CD4-positive, alpha-beta T cell (primary cell): Measurements from ENCODE around the gene CD44. TPM values are rescaled to one million over a fixed set of nuclear protein-coding genes. Genes with fewer than 3 reads are reported as not detected.

Source experiments
- ATAC-seq: fragments of 200-7000 bp; cut with Tn5 transposase; one replicate; pipeline ENCODE4 v1.10.0; 2022; ENCODE audit warnings: mild to moderate bottlenecking; ENCODE audit not compliant: poor library complexity
- CTCF ChIA-PET: fragments of 350-600 bp; sonication (Branson Sonifier 250); formaldehyde crosslinking; loops from one replicate; lab custom pipeline; 2021; ENCODE audit warnings: antibody characterized with exemption, inconsistent platforms; lab: Charles Lee
- POLR2A ChIA-PET: fragments of 350-600 bp; sonication (Branson Sonifier 250); formaldehyde crosslinking; loops from one replicate; lab custom pipeline; 2021; ENCODE audit warnings: antibody characterized with exemption, inconsistent platforms; lab: Charles Lee
- DNase-seq, 14 experiments: peaks; one replicate each; pipeline ENCODE4 v3.0.0-alpha.2; 2013 to 2020; ENCODE audit warnings: mixed read lengths in 2 of 14
- H3K27ac ChIP-seq, 2 donors: one replicate each; pipeline versions ENCODE4 v1.5.1 to v1.7.0; 2013; ENCODE audit warnings: low read length in 2 of 2, low read depth in 1 of 2, mild to moderate bottlenecking in 1 of 2
- H3K27me3 ChIP-seq, 2 experiments: 1 replicate in 1 of 2; 2 replicates in 1 of 2; pipeline versions ENCODE4 v1.6.1 to v1.7.0; 2013; ENCODE audit warnings: low read length in 2 of 2, control low read depth in 1 of 2, mild to moderate bottlenecking in 1 of 2, moderate library complexity in 1 of 2; ENCODE audit not compliant: insufficient read depth in 2 of 2, control insufficient read depth in 1 of 2
- H3K36me3 ChIP-seq: one replicate; pipeline ENCODE4 v1.6.1; 2013; ENCODE audit warnings: low read length, control low read depth; ENCODE audit not compliant: insufficient read depth
- H3K4me1 ChIP-seq: one replicate; pipeline ENCODE4 v1.6.1; 2013; ENCODE audit warnings: low read length, control low read depth; ENCODE audit not compliant: insufficient read depth
- H3K4me3 ChIP-seq: one replicate; pipeline ENCODE4 v1.5.1; 2013; ENCODE audit warnings: mild to moderate bottlenecking, low read length, moderate library complexity
- H3K9me3 ChIP-seq, 2 experiments: 1 replicate in 1 of 2; 2 replicates in 1 of 2; pipeline versions ENCODE4 v1.6.1 to v1.7.0; 2013; ENCODE audit warnings: low read length in 2 of 2, mild to moderate bottlenecking in 2 of 2, control low read depth in 1 of 2, moderate library complexity in 1 of 2; ENCODE audit not compliant: control insufficient read depth in 1 of 2, insufficient read depth in 1 of 2
- H3K27ac Mint-ChIP-seq: one replicate; pipeline ENCODE4 v1.8.0; 2020; ENCODE audit warnings: mixed read lengths
- H3K27me3 Mint-ChIP-seq: one replicate; pipeline ENCODE4 v1.8.0; 2021; ENCODE audit warnings: mixed read lengths
- H3K36me3 Mint-ChIP-seq: one replicate; pipeline ENCODE4 v1.8.0; 2021; ENCODE audit warnings: low read depth, mixed read lengths
- H3K4me1 Mint-ChIP-seq: one replicate; pipeline ENCODE4 v1.8.0; 2021; ENCODE audit warnings: low read depth, mixed read lengths
- H3K4me3 Mint-ChIP-seq: one replicate; pipeline ENCODE4 v1.8.0; 2020; ENCODE audit warnings: mild to moderate bottlenecking, mixed read lengths
- H3K9me3 Mint-ChIP-seq: one replicate; pipeline ENCODE4 v1.8.0; 2020; ENCODE audit warnings: mixed read lengths
- intact Hi-C, 2 experiments: fragments of 100-400 bp; cut with DNase I in 1 of 2; cut with micrococcal nuclease in 1 of 2; formaldehyde crosslinking; loops; one replicate each; pipeline versions ENCODE4 v1.15.1 to v1.9.0; 2023 to 2025; cut with DNase I, micrococcal nuclease
- total RNA-seq, 174 experiments: library from RNA in 2 of 174; stranded (reverse) in 2 of 174; gene quantifications; one replicate each; pipeline ENCODE4 v1.2.3 and lab custom pipeline; 2021 to 2026
- TF ChIP-seq, protein P1 (sequence below): fragments of 200-600 bp; IDR thresholded peaks from one replicate; pipeline ENCODE4 v1.8.0; 2022; ENCODE audit warnings: antibody characterized with exemption, mild to moderate bottlenecking

Gene CD44
- total RNA-seq, 2 experiments from 2014 or later: 1,283 to 1,330 TPM

DNA sequence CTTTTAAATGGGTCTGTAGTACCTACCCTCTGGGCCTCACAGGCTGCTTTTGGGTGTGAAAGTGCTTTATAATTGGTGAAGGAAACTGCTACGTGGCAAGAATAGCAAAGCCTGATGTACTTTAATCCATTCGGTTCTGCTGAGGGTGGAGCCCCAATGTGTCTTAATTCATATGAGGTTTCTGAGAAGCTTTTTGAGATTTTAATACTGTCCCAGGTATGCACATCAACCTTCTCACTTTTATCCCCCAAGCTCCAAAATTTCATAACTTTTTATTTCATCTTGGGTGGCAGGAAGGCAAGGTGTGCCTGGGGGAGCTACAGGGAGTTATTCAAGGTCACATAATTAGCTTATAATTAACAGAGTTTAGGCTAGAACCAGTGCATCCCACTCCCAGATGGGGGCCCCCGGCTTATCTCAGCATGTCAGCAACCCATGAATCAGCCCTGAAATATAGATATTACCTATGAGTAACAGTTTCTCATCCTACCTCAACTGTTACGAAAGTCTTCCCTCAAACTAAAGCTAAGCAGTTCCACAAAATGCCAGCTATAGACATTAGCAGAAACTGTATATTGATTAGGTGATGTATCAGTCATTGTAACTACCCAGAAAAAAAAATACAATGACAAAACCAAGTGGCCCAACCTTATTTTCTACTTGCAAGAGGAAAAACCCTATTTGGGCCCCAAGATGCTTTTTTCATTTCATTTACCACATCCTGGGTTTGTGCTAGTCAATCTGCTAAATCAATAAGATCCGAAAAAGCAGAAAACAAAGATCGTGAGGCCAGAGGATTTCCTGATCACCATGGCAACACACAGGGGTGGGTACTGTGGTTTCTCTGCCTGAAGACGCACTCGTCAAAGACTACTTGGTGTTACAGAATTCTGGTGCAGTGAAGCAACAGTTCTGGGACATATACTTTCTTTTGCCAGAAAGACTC, 26.7 kb downstream of the CD44 start:
- ATAC-seq (peak; percentile 69), DNase-seq (peak; percentile 70 to 99 (median 80))
- H3K9me3 ChIP-seq: no peaks in the 10 kb centered on the region
- H3K27ac ChIP-seq: peak overlapping the region; percentile 96
- no peaks in the 10 kb centered on the region for H3K27me3 Mint-ChIP-seq
- CTCF ChIA-PET: interaction anchor here (1.0 to 3.1 kb wide), 7 partner anchors 11 to 118 kb away, joined by 3 to 8 read pairs (median 4); no protein-coding TSS in a partner anchor
- peak overlapping the region; percentile 72 for H3K4me3 Mint-ChIP-seq
- H3K4me1 ChIP-seq: peaks cover 97% of the 10 kb centered on the region
- H3K27ac Mint-ChIP-seq: peak overlapping the region; percentile 96
- H3K36me3 ChIP-seq: peaks cover 62% of the 10 kb centered on the region
- peaks cover 100% of the 10 kb centered on the region for H3K4me1 Mint-ChIP-seq
- H3K9me3 Mint-ChIP-seq: no peaks in the 10 kb centered on the region
- POLR2A ChIA-PET: interaction anchor here (0.6 to 18.0 kb wide), 34 partner anchors 10 to 322 kb away, joined by 3 to 355 read pairs (median 4); partner anchors contain the start of gene CD44
- H3K4me3 ChIP-seq: peak overlapping the region; percentile 40
- H3K36me3 Mint-ChIP-seq: peaks cover 81% of the 10 kb centered on the region
- TF ChIP-seq, protein P1, sequence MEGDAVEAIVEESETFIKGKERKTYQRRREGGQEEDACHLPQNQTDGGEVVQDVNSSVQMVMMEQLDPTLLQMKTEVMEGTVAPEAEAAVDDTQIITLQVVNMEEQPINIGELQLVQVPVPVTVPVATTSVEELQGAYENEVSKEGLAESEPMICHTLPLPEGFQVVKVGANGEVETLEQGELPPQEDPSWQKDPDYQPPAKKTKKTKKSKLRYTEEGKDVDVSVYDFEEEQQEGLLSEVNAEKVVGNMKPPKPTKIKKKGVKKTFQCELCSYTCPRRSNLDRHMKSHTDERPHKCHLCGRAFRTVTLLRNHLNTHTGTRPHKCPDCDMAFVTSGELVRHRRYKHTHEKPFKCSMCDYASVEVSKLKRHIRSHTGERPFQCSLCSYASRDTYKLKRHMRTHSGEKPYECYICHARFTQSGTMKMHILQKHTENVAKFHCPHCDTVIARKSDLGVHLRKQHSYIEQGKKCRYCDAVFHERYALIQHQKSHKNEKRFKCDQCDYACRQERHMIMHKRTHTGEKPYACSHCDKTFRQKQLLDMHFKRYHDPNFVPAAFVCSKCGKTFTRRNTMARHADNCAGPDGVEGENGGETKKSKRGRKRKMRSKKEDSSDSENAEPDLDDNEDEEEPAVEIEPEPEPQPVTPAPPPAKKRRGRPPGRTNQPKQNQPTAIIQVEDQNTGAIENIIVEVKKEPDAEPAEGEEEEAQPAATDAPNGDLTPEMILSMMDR: no peak
- H3K27me3 ChIP-seq: no peaks in the 10 kb centered on the region
- intact Hi-C loops: loop anchor here (1.0 to 10.0 kb wide), 9 partner anchors 12 to 1061 kb away; partner anchors contain the start of gene NAT10 (in 1 of the 2)

DNA sequence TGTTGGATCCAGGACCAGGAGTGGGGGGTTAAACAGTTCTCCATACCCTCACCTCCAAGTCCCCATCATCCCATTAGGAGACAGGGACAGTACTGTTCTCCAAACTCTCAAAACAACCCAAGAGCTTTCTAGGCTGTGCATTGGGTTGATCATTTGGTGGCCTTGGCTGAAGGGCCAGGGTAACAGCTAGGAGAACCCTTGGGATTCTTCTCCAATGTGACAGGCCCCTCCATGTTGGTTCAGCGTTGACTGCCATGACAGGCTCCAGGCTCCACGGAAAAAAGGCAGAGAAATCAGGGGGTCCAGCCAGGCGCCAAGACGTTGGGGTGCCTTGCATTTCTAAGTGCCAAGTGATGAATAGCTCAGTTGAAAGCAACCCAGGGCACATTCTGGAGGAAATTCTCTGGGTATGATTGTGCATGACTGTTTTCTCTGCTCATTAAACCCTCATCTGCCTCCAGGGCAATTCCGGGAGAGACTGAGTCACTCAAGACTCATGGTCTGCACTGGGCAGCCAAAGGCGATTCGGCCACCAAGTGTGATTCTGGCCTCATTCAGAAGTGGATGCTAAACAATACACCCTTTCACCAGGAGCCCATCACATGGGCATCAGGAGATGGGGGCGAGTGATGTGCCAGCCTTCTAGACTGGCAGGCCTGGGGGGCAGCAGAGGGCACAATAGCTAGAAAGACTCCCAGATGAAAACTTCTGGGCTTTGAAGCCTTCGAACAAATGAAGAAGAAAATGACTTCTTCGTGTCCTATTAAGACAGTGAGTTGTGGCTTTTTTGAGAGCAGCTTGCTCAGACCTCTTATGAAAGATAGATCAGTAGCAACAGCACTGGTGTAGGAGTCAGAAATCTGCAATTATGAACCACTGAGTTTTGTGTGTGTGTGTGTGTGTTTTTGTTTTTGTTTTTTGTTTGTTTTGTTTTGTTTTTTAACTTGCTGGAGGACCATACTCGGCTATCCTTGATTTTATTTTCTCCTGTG, 27.7 kb downstream of the CD44 start:
- H3K36me3 Mint-ChIP-seq: peaks cover 82% of the 10 kb centered on the region
- TF ChIP-seq, protein P1: no peak
- Histone ChIP-seq H3K27ac (peak overlapping the region; percentile 96), H3K4me1 (peaks cover 97% of the 10 kb centered on the region), H3K9me3 (no peaks in the 10 kb centered on the region), H3K36me3 (peaks cover 56% of the 10 kb centered on the region), H3K27me3 (no peaks in the 10 kb centered on the region), H3K4me3 (peak overlapping the region; percentile 40)
- CTCF ChIA-PET: interaction anchor here (1.1 to 3.1 kb wide), 8 partner anchors 9 to 119 kb away, joined by 3 to 8 read pairs (median 4); no protein-coding TSS in a partner anchor
- H3K9me3 Mint-ChIP-seq: no peaks in the 10 kb centered on the region
- H3K27ac Mint-ChIP-seq: peak overlapping the region; percentile 96
- peak overlapping the region; percentile 72 for H3K4me3 Mint-ChIP-seq
- peaks cover 100% of the 10 kb centered on the region for H3K4me1 Mint-ChIP-seq
- no peaks in the 10 kb centered on the region for H3K27me3 Mint-ChIP-seq
- intact Hi-C loops: loop anchor here in 1 of 2 experiments (1.0 to 10.0 kb wide), 8 partner anchors 11 to 1062 kb away; partner anchors contain the start of gene NAT10
- ATAC-seq: peak; percentile 5
- peak in 7 of 14 experiments; percentile 16 to 70 (median 48) for DNase-seq
- POLR2A ChIA-PET: interaction anchor here (0.6 to 18.0 kb wide), 31 partner anchors 10 to 321 kb away, joined by 3 to 355 read pairs (median 4); partner anchors contain the start of gene CD44
